Gastroesophageal sphincter (tissue), 4 donors: ENCODE results near the gene RPAP3. TPM values are rescaled to one million over a fixed set of nuclear protein-coding genes. Genes with fewer than 3 reads are reported as not detected.

Experiments used
- ATAC-seq: fragments of 150-250 bp; one replicate; pipeline ENCODE4 v1.9.1; 2016; ENCODE audit warnings: mild to moderate bottlenecking, moderate library complexity
- H3K27ac ChIP-seq, 4 donors: fragments of 200-600 bp; sonication (generic) in 3 of 4; 1 replicate in 3 of 4; 2 replicates in 1 of 4; pipeline ENCODE4 v1.5.1; 2016 to 2019
- H3K27me3 ChIP-seq: fragments of 200-600 bp; sonication (generic); one replicate; pipeline ENCODE4 v1.5.1; 2019
- H3K36me3 ChIP-seq, 2 donors: fragments of 200-600 bp; sonication (generic); one replicate each; pipeline ENCODE4 v1.5.1; 2019; ENCODE audit warnings: control low read depth in 1 of 2
- H3K4me1 ChIP-seq, 3 donors: fragments of 200-600 bp; sonication (generic); 1 replicate in 2 of 3; 2 replicates in 1 of 3; pipeline ENCODE4 v1.5.1; 2016 to 2019; ENCODE audit warnings: control low read depth in 2 of 3
- H3K4me3 ChIP-seq, 2 donors: fragments of 200-600 bp; sonication (generic); one replicate each; pipeline ENCODE4 v1.5.1; 2019; ENCODE audit warnings: mild to moderate bottlenecking in 1 of 2, moderate library complexity in 1 of 2
- H3K9me3 ChIP-seq, 3 donors: fragments of 200-600 bp; sonication (generic); one replicate each; pipeline ENCODE4 v1.5.1; 2017 to 2019; ENCODE audit warnings: control low read depth in 2 of 3
- EP300 ChIP-seq: sonication (generic); formaldehyde crosslinking; IDR thresholded peaks from one replicate; pipeline ENCODE4 v1.6.1; 2017; ENCODE audit warnings: antibody characterized with exemption, mild to moderate bottlenecking
- POLR2A ChIP-seq, 2 donors: fragments of 450-650 bp; IDR thresholded peaks; one replicate each; pipeline ENCODE4 v1.6.1; 2017; ENCODE audit warnings: antibody characterized with exemption in 2 of 2, mild to moderate bottlenecking in 2 of 2, moderate library complexity in 1 of 2
- POLR2AphosphoS5 ChIP-seq: sonication (generic); formaldehyde crosslinking; IDR thresholded peaks from one replicate; pipeline ENCODE4 v1.6.1; 2017; ENCODE audit warnings: antibody characterized with exemption
- WGBS, 2 donors: methylation state at CpG; one replicate each; pipeline ENCODE4 v1.1.5; 2018; ENCODE audit warnings: low coverage in 1 of 2; 5-methylcytosine and 5-hydroxymethylcytosine counted together
- total RNA-seq, 4 donors: library from RNA; depleted of rRNA; stranded (reverse); fragments of >200 nt; gene quantifications; one replicate each; pipeline ENCODE4 v1.1.0, GENCODE V29; 2016
- TF ChIP-seq, protein P1 (sequence below), 4 experiments: fragments of 200-600 bp in 2 of 4; fragments of 450-650 bp in 2 of 4; sonication (generic) in 1 of 4; IDR thresholded peaks; one replicate each; pipeline ENCODE4 v1.5.1; 2017 to 2019; ENCODE audit warnings: antibody characterized with exemption in 4 of 4, mild to moderate bottlenecking in 2 of 4, moderate library complexity in 2 of 4

Gene RPAP3
- total RNA-seq, 4 donors from 2014 or later, result 17.0 to 20.0 (median 18.8) TPM

DNA sequence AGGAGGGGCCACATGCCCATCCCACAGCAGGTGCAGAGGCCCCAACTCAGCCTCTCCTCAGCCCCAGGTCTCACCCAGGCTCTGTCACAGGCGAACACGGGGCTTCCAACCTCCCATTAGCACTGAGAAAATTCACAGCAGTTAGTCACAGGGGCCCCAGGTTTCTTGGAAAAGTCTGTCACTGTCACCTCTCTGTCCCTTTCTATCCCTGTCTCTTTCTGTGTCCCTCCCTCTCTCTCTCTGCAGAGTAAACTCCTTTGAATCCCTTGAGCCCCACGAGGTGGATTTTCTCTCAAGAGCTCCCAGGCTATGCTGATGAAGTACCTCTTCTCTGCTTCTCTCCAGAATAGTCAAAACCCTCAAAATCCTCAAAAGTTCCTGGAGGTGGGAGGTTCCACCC, 33.5 kb upstream of the RPAP3 start:
- H3K4me1 ChIP-seq, result peaks cover 13 to 77% (median 49%) of the 10 kb centered on the region in 3 donors
- WGBS, 2 donors, result 89% methylated on average over 1 of the region's 3 CpGs; no CpG with 5 or more reads in 1 of the 2 donors
- no peaks in the 10 kb centered on the region for H3K36me3 ChIP-seq
- no peak overlapping the region for H3K4me3 ChIP-seq
- peak overlapping the region in 3 of 4 donors; percentile 52 to 84 (median 79) for H3K27ac ChIP-seq
- no peaks in the 10 kb centered on the region for H3K27me3 ChIP-seq
- no peak for ATAC-seq
- no peak for TF ChIP-seq EP300
- TF ChIP-seq, protein P1, sequence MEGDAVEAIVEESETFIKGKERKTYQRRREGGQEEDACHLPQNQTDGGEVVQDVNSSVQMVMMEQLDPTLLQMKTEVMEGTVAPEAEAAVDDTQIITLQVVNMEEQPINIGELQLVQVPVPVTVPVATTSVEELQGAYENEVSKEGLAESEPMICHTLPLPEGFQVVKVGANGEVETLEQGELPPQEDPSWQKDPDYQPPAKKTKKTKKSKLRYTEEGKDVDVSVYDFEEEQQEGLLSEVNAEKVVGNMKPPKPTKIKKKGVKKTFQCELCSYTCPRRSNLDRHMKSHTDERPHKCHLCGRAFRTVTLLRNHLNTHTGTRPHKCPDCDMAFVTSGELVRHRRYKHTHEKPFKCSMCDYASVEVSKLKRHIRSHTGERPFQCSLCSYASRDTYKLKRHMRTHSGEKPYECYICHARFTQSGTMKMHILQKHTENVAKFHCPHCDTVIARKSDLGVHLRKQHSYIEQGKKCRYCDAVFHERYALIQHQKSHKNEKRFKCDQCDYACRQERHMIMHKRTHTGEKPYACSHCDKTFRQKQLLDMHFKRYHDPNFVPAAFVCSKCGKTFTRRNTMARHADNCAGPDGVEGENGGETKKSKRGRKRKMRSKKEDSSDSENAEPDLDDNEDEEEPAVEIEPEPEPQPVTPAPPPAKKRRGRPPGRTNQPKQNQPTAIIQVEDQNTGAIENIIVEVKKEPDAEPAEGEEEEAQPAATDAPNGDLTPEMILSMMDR (IDR thresholded peaks at IDR 0.05), result no peak
- TF ChIP-seq POLR2AphosphoS5, result no peak
- TF ChIP-seq POLR2A (IDR thresholded peaks at IDR 0.05), result no peak
- H3K9me3 ChIP-seq, result no peaks in the 10 kb centered on the region

DNA sequence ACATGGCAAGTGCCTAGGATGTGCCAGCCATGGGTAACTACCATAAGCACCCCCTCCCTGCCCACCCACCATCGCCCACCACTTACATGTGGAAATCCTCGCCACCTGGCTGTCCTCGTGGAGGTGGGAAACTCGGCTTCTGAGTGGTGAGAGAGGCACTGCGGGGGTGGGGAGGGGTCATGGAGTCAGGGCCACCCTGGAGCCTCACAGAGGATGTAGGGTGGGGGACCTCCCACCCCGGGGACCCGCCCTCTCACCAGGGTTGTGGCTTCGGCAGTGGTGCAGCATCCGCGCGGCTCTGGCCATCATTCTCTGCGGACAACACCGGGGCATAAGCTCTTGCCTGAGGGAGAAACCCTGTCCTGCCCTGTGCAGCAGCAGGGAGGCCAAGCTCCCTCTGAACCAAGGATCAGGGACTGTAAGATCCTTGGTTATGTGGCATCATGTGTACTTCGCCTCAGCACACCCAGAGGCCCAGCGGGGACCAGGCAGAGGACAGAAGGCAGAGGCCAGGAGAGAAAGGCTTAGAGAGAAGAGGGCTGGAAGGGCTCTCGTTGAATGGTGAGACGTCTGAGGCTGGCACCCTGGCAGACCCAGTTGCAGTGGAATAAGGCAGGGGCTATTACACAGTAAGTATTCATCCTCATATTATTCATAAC, 32.2 kb upstream of the RPAP3 start:
- no peaks in the 10 kb centered on the region for H3K27me3 ChIP-seq
- WGBS, 2 donors, result 79 to 81% methylated on average over 2 to 5 of the region's 17 CpGs
- no peak overlapping the region for H3K4me3 ChIP-seq
- peaks cover 13 to 82% (median 52%) of the 10 kb centered on the region in 3 donors for H3K4me1 ChIP-seq
- H3K27ac ChIP-seq, result peak overlapping the region; percentile 22 to 87 (median 82)
- ATAC-seq, result no peak
- no peaks in the 10 kb centered on the region for H3K36me3 ChIP-seq
- TF ChIP-seq, protein P1 (IDR thresholded peaks at IDR 0.05), result no peak
- TF ChIP-seq EP300 (no peak), POLR2AphosphoS5 (no peak), POLR2A (IDR thresholded peaks at IDR 0.05) (no peak)
- H3K9me3 ChIP-seq, result no peaks in the 10 kb centered on the region

DNA sequence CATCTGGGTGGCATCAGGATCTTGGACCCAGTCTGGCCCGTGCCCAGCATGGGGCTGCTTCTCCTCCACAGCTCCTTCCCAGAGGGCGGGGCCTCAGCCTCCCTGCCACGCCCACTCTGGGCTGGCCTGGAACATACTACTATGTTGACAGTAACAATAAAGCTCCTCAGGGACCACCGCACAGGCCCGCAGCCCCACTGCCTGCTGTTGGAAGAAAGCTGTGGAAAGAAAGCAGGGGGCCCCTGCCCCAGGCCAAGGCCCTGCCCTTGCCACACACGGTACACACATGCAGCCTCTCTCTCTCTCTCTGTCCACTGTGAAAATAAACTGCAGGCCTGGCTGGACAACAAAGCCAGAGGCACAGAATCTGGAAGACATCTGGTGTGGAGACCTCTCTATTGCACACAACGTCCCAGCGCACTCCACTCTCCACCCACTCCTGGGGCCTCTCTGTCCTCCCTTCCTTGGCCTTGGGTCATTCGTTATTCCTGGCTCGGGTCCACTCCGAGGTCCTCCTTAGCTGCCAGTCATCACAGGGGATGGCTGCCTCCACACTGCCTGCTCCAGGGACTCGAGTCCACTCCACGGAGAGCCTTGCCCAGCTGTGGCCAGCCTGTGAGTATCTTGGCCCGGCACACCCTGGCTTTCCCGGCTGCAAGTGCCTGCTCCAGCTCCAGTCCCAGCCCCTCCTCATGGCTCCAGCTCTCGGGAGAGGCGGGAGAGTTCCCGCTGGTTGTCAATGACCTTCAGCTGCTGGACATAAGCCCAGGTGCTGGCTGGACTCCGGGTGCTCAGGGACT, 31.2 kb upstream of the RPAP3 start:
- peaks cover 13 to 82% (median 52%) of the 10 kb centered on the region in 3 donors for H3K4me1 ChIP-seq
- 0% methylated on average over 6 of the region's 19 CpGs; no CpG with 5 or more reads in 1 of the 2 donors for WGBS, 2 donors
- peak overlapping the region; percentile 74 to 87 (median 82) for H3K27ac ChIP-seq
- ATAC-seq, result peak; percentile 82
- peak overlapping the region in 1 of 2 donors; percentile 17 for H3K4me3 ChIP-seq
- TF ChIP-seq POLR2AphosphoS5 (peak; percentile 77), POLR2A (IDR thresholded peaks at IDR 0.05) (no peak), EP300 (no peak)
- TF ChIP-seq, protein P1 (IDR thresholded peaks at IDR 0.05), result peak in 1 of 4 experiments; percentile 36
- no peaks in the 10 kb centered on the region for H3K27me3 ChIP-seq
- H3K36me3 ChIP-seq, result no peaks in the 10 kb centered on the region
- no peaks in the 10 kb centered on the region for H3K9me3 ChIP-seq

DNA sequence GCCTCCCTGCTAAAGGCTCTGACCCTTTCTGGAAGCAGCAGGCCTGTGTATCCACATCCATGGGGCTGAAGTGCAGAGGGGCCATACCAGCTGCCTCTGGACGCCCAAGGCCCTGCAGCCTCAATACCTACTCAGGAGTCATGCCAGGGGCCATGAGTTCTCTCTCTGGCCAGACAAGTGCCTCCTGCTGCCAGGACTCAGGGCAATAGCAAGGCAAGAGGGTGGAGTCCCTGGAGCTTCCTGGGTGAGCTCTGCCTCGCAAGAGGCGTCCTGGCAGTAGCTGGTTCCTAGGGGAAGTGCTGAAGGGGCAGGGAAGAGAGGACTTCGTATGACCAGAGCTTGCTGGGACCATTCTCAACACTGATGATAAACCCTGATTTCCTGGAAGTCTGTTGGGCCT, 30.4 kb upstream of the RPAP3 start:
- Histone ChIP-seq H3K4me3 (no peak overlapping the region), H3K4me1 (peaks cover 13 to 74% (median 43%) of the 10 kb centered on the region in 3 donors), H3K9me3 (no peaks in the 10 kb centered on the region), H3K27ac (peak overlapping the region; percentile 74 to 87 (median 82)), H3K36me3 (no peaks in the 10 kb centered on the region), H3K27me3 (no peaks in the 10 kb centered on the region)
- no peak for ATAC-seq
- WGBS, 2 donors, result no CpG with 5 or more reads among the region's 4 CpGs
- TF ChIP-seq POLR2A (IDR thresholded peaks at IDR 0.05) (no peak), EP300 (no peak), POLR2AphosphoS5 (no peak)
- TF ChIP-seq, protein P1 (IDR thresholded peaks at IDR 0.05), result no peak
